ENCODE data around the gene OR4F15. TPM values are rescaled to one million over a fixed set of nuclear protein-coding genes. Genes with fewer than 3 reads are reported as not detected.
"Not testable (repeated sequence)": the region's sequence is repeated elsewhere in the genome, so short reads cannot be mapped to it uniquely, and the experiment has no call there.

Gene OR4F15
- total RNA-seq, 1 donor from 2014 or later, result not detected

- peaks cover 28% of the 10 kb centered on the region for H3K27me3 Mint-ChIP-seq (ENCODE audit: low read depth)
- H3K4me1 Mint-ChIP-seq (ENCODE audit: low read depth); DNase-seq (ENCODE audit: low spot score); H3K9me3 Mint-ChIP-seq (ENCODE audit: low read depth); H3K36me3 Mint-ChIP-seq (ENCODE audit: low read depth); H3K4me3 Mint-ChIP-seq (ENCODE audit: unreplicated experiment); H3K27ac Mint-ChIP-seq (ENCODE audit: unreplicated experiment): not testable (repeated sequence)
Measured at GRCh38 chr15:101790748-101791147, 21.3 kb upstream of the OR4F15 start.

DNA sequence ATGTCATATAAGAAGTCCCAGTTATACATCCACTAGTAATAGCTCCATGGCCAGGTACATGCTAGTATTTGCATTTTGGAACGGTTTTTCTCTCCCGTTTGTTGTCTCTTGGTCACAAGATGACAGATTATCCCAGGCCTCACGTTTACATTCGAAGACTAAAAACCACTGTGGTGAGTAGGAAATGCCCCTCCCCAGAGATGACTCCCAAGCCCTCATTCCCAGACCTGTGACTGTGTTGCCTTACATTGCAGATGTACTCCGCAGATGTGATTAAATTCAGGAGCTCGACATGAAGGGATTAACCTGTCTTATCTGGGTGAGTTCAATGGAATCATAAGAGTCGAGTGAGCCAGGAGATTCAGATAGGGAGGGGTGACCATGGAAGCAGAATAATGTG is 18.0 kb upstream of the OR4F15 start:
- H3K4me1 Mint-ChIP-seq (ENCODE audit: low read depth); H3K27ac Mint-ChIP-seq (ENCODE audit: unreplicated experiment); H3K4me3 Mint-ChIP-seq (ENCODE audit: unreplicated experiment); DNase-seq (ENCODE audit: low spot score); H3K9me3 Mint-ChIP-seq (ENCODE audit: low read depth); H3K36me3 Mint-ChIP-seq (ENCODE audit: low read depth): not testable (repeated sequence)
- H3K27me3 Mint-ChIP-seq (ENCODE audit: low read depth), result peaks cover 20% of the 10 kb centered on the region

DNA sequence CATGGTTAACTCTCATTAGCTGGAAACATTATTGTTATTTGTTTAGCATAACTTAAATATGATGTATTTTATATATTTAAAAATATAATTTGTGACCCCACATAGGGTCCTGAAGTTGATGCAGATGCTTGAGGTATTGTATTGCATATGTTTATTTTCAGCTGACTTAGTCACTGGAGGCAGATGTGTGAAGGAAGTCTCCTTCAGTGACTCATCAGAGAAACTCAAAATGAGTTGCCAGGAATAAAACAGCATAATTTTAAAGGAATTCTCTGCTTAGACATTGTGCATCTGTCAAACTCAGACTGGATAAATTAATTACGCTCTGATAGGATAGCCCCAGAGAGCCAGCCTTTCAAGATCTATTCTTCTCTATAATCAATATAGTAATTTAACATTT is 16.5 kb upstream of the OR4F15 start:
- DNase-seq (ENCODE audit: low spot score), result no peak
- H3K4me1 Mint-ChIP-seq (ENCODE audit: low read depth), result peaks cover 5% of the 10 kb centered on the region
- H3K9me3 Mint-ChIP-seq (ENCODE audit: low read depth), result no peaks in the 10 kb centered on the region
- H3K27ac Mint-ChIP-seq (ENCODE audit: unreplicated experiment), result no peak overlapping the region
- TF ChIP-seq, protein P1, sequence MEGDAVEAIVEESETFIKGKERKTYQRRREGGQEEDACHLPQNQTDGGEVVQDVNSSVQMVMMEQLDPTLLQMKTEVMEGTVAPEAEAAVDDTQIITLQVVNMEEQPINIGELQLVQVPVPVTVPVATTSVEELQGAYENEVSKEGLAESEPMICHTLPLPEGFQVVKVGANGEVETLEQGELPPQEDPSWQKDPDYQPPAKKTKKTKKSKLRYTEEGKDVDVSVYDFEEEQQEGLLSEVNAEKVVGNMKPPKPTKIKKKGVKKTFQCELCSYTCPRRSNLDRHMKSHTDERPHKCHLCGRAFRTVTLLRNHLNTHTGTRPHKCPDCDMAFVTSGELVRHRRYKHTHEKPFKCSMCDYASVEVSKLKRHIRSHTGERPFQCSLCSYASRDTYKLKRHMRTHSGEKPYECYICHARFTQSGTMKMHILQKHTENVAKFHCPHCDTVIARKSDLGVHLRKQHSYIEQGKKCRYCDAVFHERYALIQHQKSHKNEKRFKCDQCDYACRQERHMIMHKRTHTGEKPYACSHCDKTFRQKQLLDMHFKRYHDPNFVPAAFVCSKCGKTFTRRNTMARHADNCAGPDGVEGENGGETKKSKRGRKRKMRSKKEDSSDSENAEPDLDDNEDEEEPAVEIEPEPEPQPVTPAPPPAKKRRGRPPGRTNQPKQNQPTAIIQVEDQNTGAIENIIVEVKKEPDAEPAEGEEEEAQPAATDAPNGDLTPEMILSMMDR (IDR thresholded peaks at IDR 0.05), result no peak
- H3K36me3 Mint-ChIP-seq (ENCODE audit: low read depth), result no peaks in the 10 kb centered on the region
- peaks cover 10% of the 10 kb centered on the region for H3K27me3 Mint-ChIP-seq (ENCODE audit: low read depth)
- H3K4me3 Mint-ChIP-seq (ENCODE audit: unreplicated experiment), result no peak overlapping the region

- Mint-ChIP-seq H3K9me3 (ENCODE audit: low read depth) (no peaks in the 10 kb centered on the region), H3K4me3 (ENCODE audit: unreplicated experiment) (no peak overlapping the region), H3K27ac (ENCODE audit: unreplicated experiment) (no peak overlapping the region), H3K36me3 (ENCODE audit: low read depth) (no peaks in the 10 kb centered on the region), H3K27me3 (ENCODE audit: low read depth) (peaks cover 12% of the 10 kb centered on the region), H3K4me1 (ENCODE audit: low read depth) (peaks cover 5% of the 10 kb centered on the region)
- TF ChIP-seq, protein P1 (IDR thresholded peaks at IDR 0.05), result no peak
- DNase-seq (ENCODE audit: low spot score), result no peak
Measured at GRCh38 chr15:101799665-101800064, 12.3 kb upstream of the OR4F15 start.

- Mint-ChIP-seq H3K9me3 (ENCODE audit: low read depth) (no peaks in the 10 kb centered on the region), H3K4me1 (ENCODE audit: low read depth) (no peaks in the 10 kb centered on the region), H3K27ac (ENCODE audit: unreplicated experiment) (no peak overlapping the region), H3K36me3 (ENCODE audit: low read depth) (no peaks in the 10 kb centered on the region), H3K4me3 (ENCODE audit: unreplicated experiment) (no peak overlapping the region), H3K27me3 (ENCODE audit: low read depth) (peaks cover 19% of the 10 kb centered on the region)
- DNase-seq (ENCODE audit: low spot score), result no peak
- TF ChIP-seq, protein P1 (IDR thresholded peaks at IDR 0.05), result no peak
Measured at GRCh38 chr15:101801048-101801447, 11.0 kb upstream of the OR4F15 start.

- DNase-seq (ENCODE audit: low spot score), result no peak
- no peaks in the 10 kb centered on the region for H3K36me3 Mint-ChIP-seq (ENCODE audit: low read depth)
- TF ChIP-seq, protein P1 (IDR thresholded peaks at IDR 0.05), result no peak
- no peaks in the 10 kb centered on the region for H3K4me1 Mint-ChIP-seq (ENCODE audit: low read depth)
- H3K9me3 Mint-ChIP-seq (ENCODE audit: low read depth), result no peaks in the 10 kb centered on the region
- no peak within 1 kb of the TSS for H3K4me3 Mint-ChIP-seq (ENCODE audit: unreplicated experiment)
- H3K27me3 Mint-ChIP-seq (ENCODE audit: low read depth), result peaks cover 21% of the 10 kb centered on the region
- no peak within 1 kb of the TSS for H3K27ac Mint-ChIP-seq (ENCODE audit: unreplicated experiment)
Measured at GRCh38 chr15:101803209-101803608, 8.8 kb upstream of the OR4F15 start, which contains the start of gene OR4F6. TSS of gene OR4F6 (plus strand) at chr15:101803509. CDS start at chr15:101805720, 2,211 bp downstream.
